Middle frontal gyrus (tissue), 1 donor: Measurements from ENCODE around the gene TNNC1.

Source experiments
- DNase-seq: peaks from one replicate; pipeline ENCODE4 v3.0.0-alpha.2; 2015; ENCODE audit warnings: low spot score; ENCODE audit errors: extremely low spot score

The TNNC1 gene

DNA sequence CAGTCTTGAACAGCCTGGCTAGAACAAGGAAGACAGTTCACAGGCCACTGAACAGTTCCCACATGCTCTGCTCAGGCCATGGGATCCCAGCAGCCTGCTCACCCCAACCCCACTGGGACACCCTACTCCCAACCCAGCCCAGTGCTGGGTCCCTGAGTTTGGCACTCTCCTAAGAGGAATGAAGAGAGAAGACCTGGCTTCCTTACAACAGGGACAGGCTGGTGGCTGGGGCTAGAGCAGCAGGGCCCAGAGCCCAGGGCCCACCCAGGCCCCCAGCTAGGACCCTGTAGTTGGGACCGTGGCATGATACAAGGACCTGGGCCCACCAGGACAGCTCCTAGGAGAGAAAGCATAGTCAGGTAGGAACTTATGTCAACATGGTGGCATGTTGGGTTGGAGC is 52.3 kb downstream of the TNNC1 start:
- DNase-seq: no peak
